ENCODE data around the gene MALAT1. TPM values are rescaled to one million over a fixed set of nuclear protein-coding genes. Genes with fewer than 3 reads are reported as not detected.

MALAT1 gene
- total and polyA plus RNA-seq, 5 experiments from 2014 or later, result 1,355 to 30,085 (median 3,419) TPM

DNA sequence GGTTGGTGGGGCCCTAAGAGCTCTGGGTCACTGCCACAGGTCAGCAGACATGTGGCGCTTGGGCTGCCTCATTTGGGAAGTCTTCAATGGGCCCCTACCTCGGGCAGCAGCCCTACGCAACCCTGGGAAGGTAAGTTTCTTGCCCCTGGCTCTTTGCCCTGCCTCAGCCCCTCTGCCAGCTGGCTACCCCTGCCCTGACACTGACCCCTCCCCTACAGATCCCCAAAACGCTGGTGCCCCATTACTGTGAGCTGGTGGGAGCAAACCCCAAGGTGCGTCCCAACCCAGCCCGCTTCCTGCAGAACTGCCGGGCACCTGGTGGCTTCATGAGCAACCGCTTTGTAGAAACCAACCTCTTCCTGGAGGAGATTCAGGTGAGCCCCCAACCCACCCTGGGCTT is 27.9 kb downstream of the MALAT1 start:
- DNase-seq (no peak), ATAC-seq (no peak)
- POLR2A ChIA-PET, result interaction anchor here (0.6 to 4.4 kb wide), 9 partner anchors 12 to 193 kb away, joined by 3 to 69 read pairs (median 4); partner anchors contain the start of genes DPF2, FAM89B, MALAT1 and ZNRD2
- Mint-ChIP-seq H3K27ac (peak overlapping the region in 4 of 10 donors; percentile 25 to 69 (median 34)), H3K4me3 (peak overlapping the region; percentile 36 to 94 (median 71)), H3K27me3 (no peaks in the 10 kb centered on the region), H3K9me3 (no peaks in the 10 kb centered on the region), H3K4me1 (peaks cover 39 to 74% (median 66%) of the 10 kb centered on the region in 4 donors), H3K36me3 (peaks cover 0 to 36% (median 8%) of the 10 kb centered on the region in 3 donors)

DNA sequence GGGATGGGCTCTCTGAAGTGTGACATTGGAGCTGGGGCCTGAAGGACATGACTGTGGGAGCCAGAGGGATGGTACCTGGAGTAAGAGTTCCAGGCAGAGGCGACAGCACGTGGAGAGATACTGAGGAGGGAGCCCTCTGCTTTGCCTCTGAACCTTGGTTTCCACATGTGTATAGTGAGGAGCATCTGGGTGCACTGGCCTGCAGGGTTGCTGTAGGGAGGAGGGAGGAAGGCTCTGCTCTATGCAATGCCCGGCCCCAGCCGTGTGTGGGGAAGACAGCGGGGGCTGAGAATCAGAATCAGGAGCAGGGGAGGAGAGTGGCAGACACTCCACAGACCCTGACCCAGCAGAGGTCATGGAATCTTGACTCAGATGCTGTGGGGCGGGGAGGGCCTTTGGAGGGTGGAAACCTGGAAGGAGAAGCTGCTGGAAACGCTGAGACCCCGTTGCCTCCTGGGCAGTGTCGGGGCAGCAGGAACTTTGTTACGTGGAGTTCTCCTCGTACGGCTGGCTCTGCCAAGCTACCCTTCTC is 30.0 kb downstream of the MALAT1 start:
- POLR2A ChIA-PET, result interaction anchor here (0.6 to 3.5 kb wide), 5 partner anchors 12 to 59 kb away, joined by 3 to 21 read pairs (median 4); partner anchors contain the start of gene MALAT1
- Mint-ChIP-seq H3K4me3 (peak overlapping the region in 3 of 10 donors; percentile 2 to 54 (median 33)), H3K4me1 (peaks cover 23 to 55% (median 45%) of the 10 kb centered on the region in 4 donors), H3K27ac (peak overlapping the region in 9 of 10 donors; percentile 41 to 83 (median 69)), H3K36me3 (peaks cover 0 to 50% (median 8%) of the 10 kb centered on the region in 3 donors), H3K9me3 (no peaks in the 10 kb centered on the region), H3K27me3 (no peaks in the 10 kb centered on the region)
- DNase-seq (no peak), ATAC-seq (no peak)

DNA sequence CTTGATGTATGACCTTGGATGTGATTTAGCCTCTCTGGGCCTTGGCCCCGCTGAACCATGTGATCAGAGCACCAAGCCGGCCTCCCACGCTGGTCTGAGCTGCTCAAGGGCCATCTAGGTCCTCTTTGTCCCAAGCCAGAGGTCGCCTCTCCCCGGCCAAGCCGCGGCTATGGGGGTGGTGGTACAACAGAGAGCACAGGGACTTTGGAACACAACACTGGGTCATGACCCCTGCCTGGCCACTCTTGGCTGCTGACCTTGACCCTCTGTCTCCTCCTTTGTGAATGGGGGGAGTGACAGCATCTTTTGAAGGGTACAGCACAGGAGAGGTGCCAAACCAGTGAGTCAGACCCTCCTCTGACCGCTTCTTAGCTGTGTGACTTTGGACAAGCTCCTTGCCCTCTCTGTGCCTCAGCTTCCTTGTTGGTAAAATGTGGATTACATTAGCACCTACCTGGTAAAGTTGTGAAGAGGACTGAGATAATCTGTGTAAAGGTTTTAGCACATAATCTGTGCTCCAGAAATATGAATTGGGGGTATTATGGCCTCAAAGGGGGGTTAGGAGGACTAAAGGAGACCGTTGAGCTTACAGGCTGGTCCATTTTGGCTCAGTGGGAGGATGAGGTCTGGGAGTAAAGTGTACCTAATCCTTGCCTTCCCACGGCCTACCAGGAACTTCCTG is 30.8 kb downstream of the MALAT1 start:
- H3K9me3 Mint-ChIP-seq, result no peaks in the 10 kb centered on the region
- peak overlapping the region in 7 of 10 donors; percentile 15 to 48 (median 33) for H3K4me3 Mint-ChIP-seq
- peaks cover 21 to 48% (median 40%) of the 10 kb centered on the region in 4 donors for H3K4me1 Mint-ChIP-seq
- no peaks in the 10 kb centered on the region for H3K27me3 Mint-ChIP-seq
- H3K27ac Mint-ChIP-seq, result peak overlapping the region; percentile 51 to 92 (median 77)
- ATAC-seq (no peak), DNase-seq (no peak)
- POLR2A ChIA-PET, result interaction anchor here (0.9 to 3.5 kb wide), 7 partner anchors 11 to 143 kb away, joined by 3 to 21 read pairs (median 4); partner anchors contain the start of genes FRMD8, MALAT1 and ZNRD2
- peaks cover 0 to 54% (median 8%) of the 10 kb centered on the region in 3 donors for H3K36me3 Mint-ChIP-seq

DNA sequence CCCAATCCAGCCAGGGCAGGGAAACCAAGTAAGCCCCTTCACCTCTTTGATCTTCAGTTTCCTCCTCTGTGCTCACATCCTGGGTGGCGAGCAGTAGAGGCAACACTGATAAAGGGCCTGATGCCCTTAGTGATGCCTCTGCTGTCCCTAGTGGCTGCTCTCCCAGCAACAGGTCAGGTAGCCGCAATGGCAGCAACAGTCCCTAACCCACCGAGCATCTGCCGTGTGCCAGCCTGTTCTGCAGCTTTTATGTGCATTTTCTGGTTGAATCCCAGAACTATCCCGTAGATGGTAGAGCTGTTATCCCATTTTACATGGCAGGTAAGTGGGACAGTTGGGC is 31.3 kb downstream of the MALAT1 start:
- ATAC-seq, result peak; percentile 80 to 97
- Mint-ChIP-seq H3K4me1 (peaks cover 23 to 47% (median 40%) of the 10 kb centered on the region in 4 donors), H3K36me3 (peaks cover 0 to 56% (median 8%) of the 10 kb centered on the region in 3 donors), H3K27me3 (no peaks in the 10 kb centered on the region), H3K4me3 (peak overlapping the region in 7 of 10 donors; percentile 15 to 48 (median 33)), H3K27ac (peak overlapping the region; percentile 51 to 92 (median 77)), H3K9me3 (no peaks in the 10 kb centered on the region)
- POLR2A ChIA-PET, result interaction anchor here (0.9 to 3.5 kb wide), 8 partner anchors 10 to 144 kb away, joined by 3 to 21 read pairs (median 4); partner anchors contain the start of genes EHBP1L1, FRMD8, NEAT1 and ZNRD2
- peak in 5 of 10 donors; percentile 40 to 57 (median 51) for DNase-seq

DNA sequence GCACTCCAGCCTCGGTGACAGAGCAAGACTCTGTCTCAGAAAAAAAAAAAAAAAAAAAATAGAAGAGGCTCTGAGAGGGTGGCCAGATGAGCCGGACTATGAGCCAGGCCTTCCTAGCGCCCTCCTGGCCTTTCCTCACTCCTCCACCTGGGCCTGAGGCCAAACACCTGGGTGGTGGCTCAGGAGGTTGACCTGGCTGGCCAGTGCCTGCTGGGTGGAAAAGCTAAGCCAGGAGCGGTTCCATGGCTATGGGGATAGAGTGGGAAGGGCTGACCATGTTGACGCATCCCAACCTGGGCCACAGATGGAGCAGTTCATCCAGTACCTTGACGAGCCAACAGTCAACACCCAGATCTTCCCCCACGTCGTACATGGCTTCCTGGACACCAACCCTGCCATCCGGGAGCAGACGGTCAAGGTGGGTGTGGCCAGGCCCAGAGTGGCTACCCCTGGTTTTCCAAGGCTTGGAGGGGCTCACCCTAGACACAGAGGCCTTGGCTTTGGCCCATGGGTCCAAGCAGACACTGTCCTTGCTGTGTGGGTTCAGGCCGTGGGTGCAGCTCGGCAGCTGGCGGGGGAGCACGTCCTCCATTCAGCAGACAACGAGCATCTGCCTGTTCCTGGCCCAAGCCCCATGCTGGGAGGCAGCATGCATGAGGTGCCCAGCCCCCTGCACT is 33.7 kb downstream of the MALAT1 start:
- no peaks in the 10 kb centered on the region for H3K27me3 Mint-ChIP-seq
- H3K4me3 Mint-ChIP-seq, result no peak overlapping the region
- peaks cover 16 to 33% (median 25%) of the 10 kb centered on the region in 4 donors for H3K4me1 Mint-ChIP-seq
- no peaks in the 10 kb centered on the region for H3K9me3 Mint-ChIP-seq
- DNase-seq, result no peak
- ATAC-seq, result no peak
- POLR2A ChIA-PET, result interaction anchor here (1.4 to 2.6 kb wide), 3 partner anchors 15 to 61 kb away, joined by 5 to 8 read pairs (median 7); no protein-coding TSS in a partner anchor
- H3K36me3 Mint-ChIP-seq, result peaks cover 0 to 53% (median 8%) of the 10 kb centered on the region in 3 donors
- H3K27ac Mint-ChIP-seq, result peak overlapping the region in 1 of 10 donors; percentile 43

DNA sequence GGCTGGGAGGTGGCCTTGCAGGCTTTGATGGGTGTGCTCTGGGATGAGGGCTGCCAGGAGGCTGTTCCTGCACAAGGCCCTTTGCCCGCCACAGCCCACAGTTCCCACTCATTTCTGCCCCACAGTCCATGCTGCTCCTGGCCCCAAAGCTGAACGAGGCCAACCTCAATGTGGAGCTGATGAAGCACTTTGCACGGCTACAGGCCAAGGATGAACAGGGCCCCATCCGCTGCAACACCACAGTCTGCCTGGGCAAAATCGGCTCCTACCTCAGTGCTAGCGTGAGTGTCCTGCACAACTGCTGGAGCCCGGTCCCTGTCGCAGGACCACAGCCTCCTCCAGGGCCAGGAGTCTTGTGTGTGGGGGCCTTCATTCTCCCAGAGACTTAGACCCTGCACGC is 36.3 kb downstream of the MALAT1 start:
- Mint-ChIP-seq H3K36me3 (peaks cover 0 to 43% (median 4%) of the 10 kb centered on the region in 3 donors), H3K9me3 (no peaks in the 10 kb centered on the region), H3K27me3 (no peaks in the 10 kb centered on the region), H3K27ac (peak overlapping the region in 2 of 10 donors; percentile 31 to 86), H3K4me1 (peaks cover 8 to 18% (median 14%) of the 10 kb centered on the region in 4 donors), H3K4me3 (no peak overlapping the region)
- POLR2A ChIA-PET, result interaction anchor here (1.2 to 8.0 kb wide), 2 partner anchors 10 to 37 kb away, joined by 6 to 69 read pairs; partner anchors contain the start of genes MALAT1 and SCYL1
- DNase-seq (no peak), ATAC-seq (no peak)

DNA sequence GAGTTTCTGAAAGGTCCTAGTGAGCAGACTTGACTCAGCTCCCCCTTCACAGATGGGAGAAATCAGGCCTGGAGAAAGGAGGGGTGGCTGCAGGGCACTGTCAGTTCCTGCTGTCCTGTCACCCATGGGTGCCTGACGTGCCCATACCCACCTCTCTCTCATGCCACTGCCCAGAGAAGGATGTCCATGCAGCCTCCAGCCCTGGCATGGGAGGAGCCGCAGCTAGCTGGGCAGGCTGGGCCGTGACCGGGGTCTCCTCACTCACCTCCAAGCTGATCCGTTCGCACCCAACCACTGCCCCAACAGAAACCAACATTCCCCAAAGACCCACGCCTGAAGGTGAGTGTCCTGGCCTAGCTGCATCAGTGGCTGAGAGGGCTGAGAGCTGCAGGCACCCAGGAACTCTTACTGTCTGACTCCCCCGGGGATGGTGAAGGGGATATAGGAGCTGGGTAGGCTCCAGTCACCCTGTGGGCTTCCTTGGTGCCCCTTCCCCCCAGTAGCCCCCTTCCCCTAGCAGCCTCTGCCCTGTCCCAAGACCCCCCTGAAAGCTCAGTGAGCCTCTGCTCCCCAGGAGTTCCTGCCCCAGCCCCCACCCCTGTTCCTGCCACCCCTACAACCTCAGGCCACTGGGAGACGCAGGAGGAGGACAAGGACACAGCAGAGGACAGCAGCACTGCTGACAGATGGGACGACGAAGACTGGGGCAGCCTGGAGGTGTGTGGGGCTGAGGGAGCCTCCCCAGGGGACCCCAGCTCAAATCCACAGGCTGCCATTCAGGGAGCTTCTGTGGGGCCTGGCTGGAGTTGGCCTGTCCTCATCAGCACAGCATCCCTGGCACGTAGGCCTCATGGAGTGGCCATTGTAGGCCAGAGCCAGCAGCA is 37.8 kb downstream of the MALAT1 start:
- H3K9me3 Mint-ChIP-seq, result no peaks in the 10 kb centered on the region
- H3K4me3 Mint-ChIP-seq, result no peak overlapping the region
- peaks cover 0 to 29% (median 0%) of the 10 kb centered on the region in 3 donors for H3K36me3 Mint-ChIP-seq
- peak overlapping the region in 5 of 10 donors; percentile 28 to 77 (median 56) for H3K27ac Mint-ChIP-seq
- no peak for DNase-seq
- POLR2A ChIA-PET, result interaction anchor here (1.2 to 12.3 kb wide), 7 partner anchors 11 to 76 kb away, joined by 3 to 149 read pairs (median 9); partner anchors contain the start of genes KCNK7, MALAT1 and SCYL1
- H3K4me1 Mint-ChIP-seq, result peaks cover 10 to 17% (median 12%) of the 10 kb centered on the region in 4 donors
- H3K27me3 Mint-ChIP-seq, result no peaks in the 10 kb centered on the region
- no peak for ATAC-seq

DNA sequence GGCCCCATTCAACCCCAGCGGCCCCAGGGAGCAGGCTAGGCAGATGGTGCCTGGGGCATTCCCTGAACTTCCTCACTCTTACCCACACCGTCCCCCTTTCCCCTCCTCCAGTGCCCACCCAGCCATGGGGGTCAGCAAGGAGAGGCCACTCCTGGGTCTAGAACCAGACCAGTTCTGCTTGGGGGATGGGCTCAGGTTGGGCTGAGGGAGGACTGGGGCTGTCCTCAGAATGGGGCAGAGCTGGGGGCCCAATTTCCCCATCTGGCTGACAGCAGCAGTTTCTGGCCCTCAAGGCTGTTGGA is 38.4 kb downstream of the MALAT1 start:
- H3K4me1 Mint-ChIP-seq, result peaks cover 11 to 22% (median 17%) of the 10 kb centered on the region in 4 donors
- H3K4me3 Mint-ChIP-seq, result no peak overlapping the region
- H3K27me3 Mint-ChIP-seq, result no peaks in the 10 kb centered on the region
- POLR2A ChIA-PET, result interaction anchor here (1.2 to 12.3 kb wide), 6 partner anchors 12 to 75 kb away, joined by 3 to 149 read pairs (median 10); partner anchors contain the start of genes KCNK7 and SCYL1
- ATAC-seq, result no peak
- DNase-seq, result no peak
- H3K27ac Mint-ChIP-seq, result peak overlapping the region in 3 of 10 donors; percentile 27 to 62 (median 28)
- no peaks in the 10 kb centered on the region for H3K9me3 Mint-ChIP-seq
- H3K36me3 Mint-ChIP-seq, result peaks cover 0 to 29% (median 0%) of the 10 kb centered on the region in 3 donors

DNA sequence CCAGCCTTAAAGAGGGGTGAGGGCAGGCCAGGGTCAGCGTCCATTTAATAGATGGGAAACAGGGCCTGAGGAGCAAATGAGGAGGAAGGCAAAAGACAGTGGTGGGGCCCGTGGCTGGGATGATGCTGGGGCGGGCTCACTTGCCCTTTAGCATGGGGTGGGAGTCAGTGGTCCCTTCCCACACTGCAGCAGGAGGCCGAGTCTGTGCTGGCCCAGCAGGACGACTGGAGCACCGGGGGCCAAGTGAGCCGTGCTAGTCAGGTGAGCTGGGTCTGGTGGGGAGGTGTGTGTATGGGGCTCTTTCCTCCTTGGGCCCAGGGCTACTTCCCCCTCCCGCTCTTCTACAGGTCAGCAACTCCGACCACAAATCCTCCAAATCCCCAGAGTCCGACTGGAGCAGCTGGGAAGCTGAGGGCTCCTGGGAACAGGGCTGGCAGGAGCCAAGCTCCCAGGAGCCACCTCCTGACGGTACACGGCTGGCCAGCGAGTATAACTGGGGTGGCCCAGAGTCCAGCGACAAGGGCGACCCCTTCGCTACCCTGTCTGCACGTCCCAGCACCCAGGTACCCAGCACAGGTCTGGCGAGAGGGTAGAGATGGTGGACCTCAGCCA is 38.9 kb downstream of the MALAT1 start:
- H3K9me3 Mint-ChIP-seq, result no peaks in the 10 kb centered on the region
- peaks cover 14 to 24% (median 19%) of the 10 kb centered on the region in 4 donors for H3K4me1 Mint-ChIP-seq
- POLR2A ChIA-PET, result interaction anchor here (1.1 to 12.3 kb wide), 9 partner anchors 10 to 75 kb away, joined by 3 to 149 read pairs (median 5); partner anchors contain the start of genes KCNK7, MALAT1, SCYL1 and ZNRD2
- H3K4me3 Mint-ChIP-seq, result peak overlapping the region in 3 of 10 donors; percentile 4 to 38 (median 24)
- DNase-seq (no peak), ATAC-seq (no peak)
- no peaks in the 10 kb centered on the region for H3K27me3 Mint-ChIP-seq
- H3K27ac Mint-ChIP-seq, result peak overlapping the region in 5 of 10 donors; percentile 19 to 75 (median 28)
- H3K36me3 Mint-ChIP-seq, result peaks cover 0 to 29% (median 0%) of the 10 kb centered on the region in 3 donors

DNA sequence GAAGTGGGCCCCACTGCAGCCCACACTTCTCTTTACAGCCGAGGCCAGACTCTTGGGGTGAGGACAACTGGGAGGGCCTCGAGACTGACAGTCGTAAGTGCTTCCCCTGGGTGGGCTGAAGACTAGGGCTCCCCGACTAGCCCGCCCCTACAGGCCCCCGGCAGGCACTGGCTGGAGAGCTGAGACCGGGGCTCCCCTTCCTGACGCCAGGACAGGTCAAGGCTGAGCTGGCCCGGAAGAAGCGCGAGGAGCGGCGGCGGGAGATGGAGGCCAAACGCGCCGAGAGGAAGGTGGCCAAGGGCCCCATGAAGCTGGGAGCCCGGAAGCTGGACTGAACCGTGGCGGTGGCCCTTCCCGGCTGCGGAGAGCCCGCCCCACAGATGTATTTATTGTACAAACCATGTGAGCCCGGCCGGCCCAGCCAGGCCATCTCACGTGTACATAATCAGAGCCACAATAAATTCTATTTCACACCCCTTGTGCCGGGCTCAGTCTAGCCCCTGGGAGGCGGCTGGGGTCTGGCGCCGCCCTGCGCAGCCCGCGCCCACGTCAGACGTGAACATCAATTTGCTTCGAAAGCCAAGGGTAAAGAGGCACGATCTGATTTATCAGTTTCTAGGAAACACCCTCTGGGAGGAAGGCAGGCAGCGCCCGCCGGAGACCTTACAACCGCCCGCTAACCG is 39.5 kb downstream of the MALAT1 start:
- POLR2A ChIA-PET, result interaction anchor here (0.6 to 12.3 kb wide), 11 partner anchors 9 to 333 kb away, joined by 3 to 149 read pairs (median 9); partner anchors contain the start of genes KCNK7, MALAT1, MAP3K11 and PCNX3
- DNase-seq (no peak), ATAC-seq (no peak)
- Mint-ChIP-seq H3K4me1 (peaks cover 14 to 27% (median 21%) of the 10 kb centered on the region in 4 donors), H3K9me3 (no peaks in the 10 kb centered on the region), H3K4me3 (peak overlapping the region in 7 of 10 donors; percentile 4 to 51 (median 32)), H3K27ac (peak overlapping the region in 2 of 10 donors; percentile 28 to 75), H3K36me3 (peaks cover 0 to 23% (median 0%) of the 10 kb centered on the region in 3 donors), H3K27me3 (no peaks in the 10 kb centered on the region)
